ENCODE measurements around the gene CNIH3.
A peak's percentile ranks its signal among the peaks of the same experiment; 100 is the strongest.

The CNIH3 gene

DNA sequence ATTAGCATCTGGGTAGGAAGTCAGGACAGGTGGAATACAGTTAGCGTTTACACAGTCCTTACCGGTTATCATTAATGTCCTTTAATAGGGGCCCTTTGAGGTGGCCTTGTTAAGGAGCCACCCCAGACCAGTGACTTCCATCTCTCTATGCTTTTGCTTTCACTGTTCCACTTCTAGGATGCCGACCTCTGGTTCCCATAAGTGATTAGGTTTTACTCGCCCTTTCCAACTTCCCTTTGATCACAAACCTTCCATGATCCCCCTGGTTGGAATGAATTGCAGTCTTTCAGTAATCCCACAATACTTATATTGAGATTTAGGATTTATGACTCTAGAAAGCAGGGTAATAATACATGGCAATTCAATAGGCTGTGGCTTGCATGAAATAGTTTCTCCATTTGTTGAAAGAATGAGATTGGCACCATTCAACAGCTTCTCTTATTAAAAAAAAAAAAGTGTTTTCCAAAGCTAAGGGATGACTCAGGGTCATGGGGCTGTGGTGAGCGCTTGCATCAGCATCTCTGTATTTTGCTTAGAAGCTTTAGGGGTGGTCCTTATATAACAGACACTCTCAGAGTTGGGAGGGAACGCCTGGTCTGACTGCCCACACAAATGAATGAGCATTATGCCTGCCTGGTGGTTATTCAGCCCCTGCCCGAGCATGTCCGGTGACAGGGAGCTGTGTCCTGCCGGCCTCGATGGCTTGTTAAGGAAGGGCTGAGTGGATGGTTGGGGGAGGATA lies 110.5 kb downstream of the CNIH3 start:
- DNase-seq: no peak

DNA sequence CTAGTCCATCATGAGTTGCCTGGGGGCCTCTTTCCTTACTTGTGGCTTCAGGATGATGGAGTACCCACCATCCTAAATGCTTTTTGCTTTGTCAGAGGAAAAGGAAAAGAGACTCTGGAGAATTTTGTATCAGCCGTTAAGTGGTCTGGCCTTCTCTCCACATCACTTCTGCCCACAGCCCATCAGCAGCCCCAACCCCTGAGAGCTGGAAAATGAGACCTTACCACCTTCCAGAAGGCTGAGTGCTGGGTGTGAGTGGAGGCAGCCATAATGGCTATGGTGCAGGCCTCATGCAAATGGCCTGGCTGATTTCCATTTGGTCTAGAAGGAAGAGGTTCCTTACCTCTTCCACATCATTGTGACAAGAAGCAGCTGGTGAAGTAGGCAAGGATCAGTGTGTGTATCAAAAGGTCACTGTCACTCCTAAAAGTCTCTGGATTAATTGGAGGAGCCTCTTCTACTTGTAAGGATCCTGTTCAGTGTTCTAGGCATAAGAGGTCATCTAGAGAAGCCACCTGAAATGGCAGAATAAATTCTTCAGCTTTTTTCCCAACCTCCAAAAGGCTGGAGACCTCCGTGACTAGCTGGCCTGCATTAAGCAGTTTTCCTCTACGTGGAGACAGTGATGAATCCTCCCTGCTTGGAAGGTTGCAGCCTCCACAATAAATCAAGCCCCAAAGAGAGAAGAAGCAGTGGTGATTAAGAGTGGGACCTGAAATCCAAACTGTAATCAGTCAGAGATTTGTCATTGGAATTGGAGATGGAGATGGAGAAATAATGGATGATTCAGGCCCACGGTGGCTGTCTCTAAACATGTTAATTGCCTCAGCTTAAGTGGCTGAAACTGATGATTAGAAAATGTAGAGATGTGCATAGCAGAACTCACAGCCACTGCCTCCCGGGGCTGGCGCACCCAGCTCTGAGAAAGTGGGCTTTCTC lies 111.5 kb downstream of the CNIH3 start:
- no peak for DNase-seq

DNA sequence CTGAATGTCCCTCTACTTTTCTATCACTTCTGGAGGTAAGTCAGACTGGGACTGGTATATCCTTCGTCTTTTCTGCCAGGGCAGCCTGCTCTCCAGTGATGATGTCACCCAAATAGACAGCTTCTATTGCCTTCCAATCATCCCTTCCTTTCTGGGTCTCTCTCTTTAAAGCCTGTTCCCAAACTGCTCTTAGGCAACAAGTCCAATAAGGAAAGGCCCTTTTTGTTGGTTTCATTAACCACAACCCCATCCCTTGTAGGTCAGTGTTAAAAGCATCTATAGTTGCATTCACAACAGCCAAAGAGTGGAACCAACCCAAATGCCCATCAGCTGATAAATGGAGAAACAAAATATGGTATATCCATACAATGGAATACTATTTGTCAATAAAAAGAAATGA lies 114.4 kb downstream of the CNIH3 start:
- no peak for DNase-seq

DNA sequence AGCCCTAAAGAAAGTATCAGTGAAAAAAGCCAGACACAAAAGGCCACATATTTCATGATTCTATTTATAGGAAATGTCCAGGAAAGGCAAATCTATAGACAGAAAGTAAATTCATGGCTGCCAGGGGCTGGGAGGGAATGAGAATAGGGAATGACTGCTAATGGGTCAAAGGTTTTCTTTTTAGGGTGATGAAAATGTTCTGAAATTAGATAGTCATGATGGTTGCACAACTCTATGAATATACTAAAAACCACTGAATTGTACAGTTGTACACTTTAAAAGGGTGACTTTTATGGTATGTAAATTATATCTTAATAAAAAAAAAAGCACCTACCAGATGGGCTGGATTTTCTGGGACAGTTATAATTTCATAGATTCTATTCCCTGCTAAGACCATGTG lies 114.8 kb downstream of the CNIH3 start:
- DNase-seq: no peak

DNA sequence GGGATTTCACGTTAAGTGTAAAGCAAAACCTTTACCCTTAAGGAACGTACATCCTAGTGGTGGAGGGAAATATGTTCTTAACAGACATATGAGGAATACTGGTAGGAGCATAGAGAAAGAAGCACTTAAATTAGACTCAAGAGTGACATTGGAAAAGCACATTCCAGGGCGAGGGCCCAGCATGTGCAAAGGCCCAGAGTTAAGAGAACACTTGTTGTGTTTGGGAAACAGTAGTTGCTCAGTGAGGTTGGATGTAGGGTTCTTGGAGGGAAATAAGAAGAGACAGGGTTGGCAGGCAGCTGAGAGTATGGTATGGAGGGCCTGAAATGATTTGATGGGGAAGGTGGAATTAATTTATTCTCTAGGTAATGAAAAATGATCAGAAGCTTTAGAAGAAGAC lies 115.5 kb downstream of the CNIH3 start:
- DNase-seq: no peak

DNA sequence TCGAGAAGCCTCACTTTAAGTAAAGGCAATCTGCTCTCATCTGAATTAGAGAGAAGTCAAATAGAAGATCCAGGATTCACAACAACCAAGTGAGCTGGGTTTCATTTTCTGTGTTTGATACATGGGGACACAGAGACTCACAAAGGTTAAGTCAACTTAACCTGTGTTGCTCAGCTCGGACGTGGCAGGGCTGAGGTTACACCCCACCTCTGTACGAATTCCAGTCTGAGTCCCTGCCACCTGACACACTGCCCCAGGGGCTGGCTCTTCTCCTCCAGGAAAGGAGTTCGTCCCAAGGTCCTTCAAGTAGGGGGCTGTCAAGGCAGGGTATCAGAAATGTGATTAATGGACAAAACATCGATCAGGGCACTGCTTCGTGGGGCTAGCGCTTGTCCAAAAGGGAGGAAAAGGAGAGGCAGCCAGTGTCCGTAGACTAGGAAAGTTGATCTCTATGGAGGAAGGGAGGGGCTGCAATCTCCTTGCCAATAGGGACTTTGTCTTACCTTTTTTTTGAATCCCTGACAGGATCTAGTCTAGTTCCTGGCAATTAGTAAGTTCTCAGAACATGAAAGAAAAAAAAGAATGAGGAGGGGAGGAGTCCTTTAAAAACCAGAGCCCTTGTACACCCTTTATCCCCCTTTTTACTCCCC lies 116.4 kb downstream of the CNIH3 start:
- no peak for DNase-seq

DNA sequence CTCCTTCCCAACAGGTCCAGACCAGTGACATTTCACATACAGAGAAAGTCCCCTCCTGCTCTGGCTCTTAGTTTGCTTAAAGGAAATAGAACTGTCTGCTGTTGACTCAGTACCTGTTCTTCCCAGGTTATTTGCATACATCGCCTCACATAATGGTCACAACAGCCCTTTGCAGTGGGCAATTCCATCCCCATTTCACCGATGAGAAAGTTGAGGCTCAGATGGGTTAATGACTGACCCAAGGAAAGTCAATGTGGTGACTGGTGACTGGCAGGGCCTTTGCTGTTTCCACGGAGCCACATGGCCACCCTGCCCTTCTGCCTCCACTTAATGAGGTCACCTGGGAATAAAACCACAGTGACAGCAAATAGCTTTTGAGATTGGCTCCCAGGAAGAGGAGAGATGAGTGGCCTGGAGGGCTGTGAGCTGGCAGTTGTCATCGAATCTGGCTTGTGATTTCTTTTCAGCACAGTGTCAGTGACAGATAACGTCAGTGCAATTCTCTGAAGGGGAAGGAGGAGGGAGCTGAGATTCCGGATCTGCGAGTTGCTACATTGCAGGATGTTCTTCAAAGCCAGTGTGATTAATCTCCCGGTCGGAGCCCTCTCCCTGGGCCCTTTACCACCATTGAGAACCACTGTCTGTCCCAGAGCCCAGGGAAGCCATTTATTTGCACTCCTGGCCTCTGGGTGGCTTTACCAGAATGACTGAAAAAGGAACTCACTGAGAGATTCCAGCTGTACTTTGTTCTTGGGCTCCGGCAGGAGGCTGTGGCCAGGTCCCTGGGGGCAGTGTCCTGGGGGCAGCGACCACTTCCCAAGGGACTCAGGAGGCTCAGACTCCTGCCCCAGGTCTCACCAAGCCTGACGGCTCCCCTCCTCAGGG lies 117.2 kb downstream of the CNIH3 start:
- no peak for DNase-seq

DNA sequence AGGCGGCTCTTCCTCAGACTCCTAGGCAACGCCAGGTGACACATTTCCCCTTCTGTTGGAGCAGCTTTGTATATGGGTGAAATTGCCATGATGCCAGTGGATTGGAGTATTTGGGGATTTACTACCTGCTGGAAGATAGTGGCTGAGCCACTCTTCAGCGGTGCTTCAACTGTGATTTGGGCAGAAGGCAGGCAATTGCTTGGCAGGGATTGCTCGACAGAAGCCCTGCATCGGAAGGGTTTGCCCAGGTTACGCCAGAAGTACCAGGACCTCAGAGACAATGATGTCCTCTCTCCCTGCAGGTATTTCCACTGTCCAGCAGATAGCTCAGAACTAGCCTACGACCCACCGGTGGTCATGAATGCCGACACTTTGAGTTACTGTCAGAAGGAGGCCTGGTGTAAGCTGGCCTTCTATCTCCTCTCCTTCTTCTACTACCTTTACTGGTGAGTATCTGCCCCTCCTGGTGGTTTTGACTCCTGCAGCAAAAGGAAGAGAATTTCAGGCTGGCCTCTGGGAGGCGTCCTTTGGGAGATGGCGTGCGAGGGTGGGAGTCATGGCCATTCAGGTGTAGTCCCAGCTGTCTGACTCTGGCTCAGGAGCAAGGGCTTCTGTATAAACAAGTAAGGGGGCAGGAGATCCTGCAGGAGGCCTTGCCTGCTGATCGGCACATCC lies 118.3 kb downstream of the CNIH3 start:
- no peak for DNase-seq

DNA sequence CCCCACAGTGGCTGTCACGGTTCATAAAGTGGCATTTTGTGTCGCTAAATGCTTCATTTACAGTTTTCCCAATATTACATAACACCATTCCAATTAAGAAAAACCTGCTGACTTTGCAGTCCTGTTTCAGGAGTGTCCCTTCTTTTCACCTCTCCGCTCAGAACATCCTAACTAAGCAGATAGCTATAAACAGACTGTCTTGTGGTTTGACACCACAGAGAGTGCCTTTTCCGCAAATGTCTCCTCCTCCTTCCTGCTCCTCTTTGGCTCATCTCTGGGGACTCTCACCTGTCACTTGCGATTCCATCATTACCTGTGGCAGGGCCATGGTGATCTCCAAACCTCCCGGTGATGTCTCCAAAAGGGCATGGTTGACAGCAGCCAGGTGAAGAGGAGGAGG lies 119.0 kb downstream of the CNIH3 start:
- no peak for DNase-seq

DNA sequence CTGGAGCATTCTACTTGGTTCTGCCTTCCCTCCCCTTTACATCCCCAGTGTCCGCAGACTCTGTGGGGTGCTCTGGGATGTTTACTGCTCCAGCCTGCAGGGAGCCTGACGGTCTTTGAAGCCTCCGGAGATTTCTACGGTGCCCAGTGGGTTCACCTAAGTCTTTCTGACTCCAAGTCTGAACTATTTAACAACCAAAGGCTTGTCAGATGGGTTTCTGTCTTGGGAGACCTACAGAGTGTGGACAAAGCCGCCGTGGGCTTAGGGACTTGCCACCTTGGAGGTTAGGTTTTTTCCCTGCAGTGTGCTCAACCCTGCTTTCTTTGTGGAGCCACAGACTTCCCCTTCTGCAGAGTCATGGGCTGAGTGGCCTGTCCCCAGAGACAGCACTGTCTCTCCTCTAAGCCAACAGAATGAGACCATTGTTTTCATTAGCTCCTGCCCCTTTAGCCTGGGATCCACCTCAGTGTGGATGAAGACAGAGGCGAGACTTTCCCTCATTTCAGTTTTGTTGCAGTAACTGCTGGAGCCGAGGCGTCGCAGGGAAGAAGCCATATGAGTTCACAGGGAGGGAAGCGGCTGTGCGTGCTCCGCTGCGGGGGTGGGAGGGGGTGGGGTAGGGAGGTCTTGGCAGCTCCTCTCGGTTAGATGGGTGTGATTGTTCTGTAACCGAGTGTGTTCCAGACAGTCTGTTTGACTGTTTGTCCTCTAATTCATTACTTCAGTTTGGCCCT lies 120.7 kb downstream of the CNIH3 start:
- no peak for DNase-seq

DNA sequence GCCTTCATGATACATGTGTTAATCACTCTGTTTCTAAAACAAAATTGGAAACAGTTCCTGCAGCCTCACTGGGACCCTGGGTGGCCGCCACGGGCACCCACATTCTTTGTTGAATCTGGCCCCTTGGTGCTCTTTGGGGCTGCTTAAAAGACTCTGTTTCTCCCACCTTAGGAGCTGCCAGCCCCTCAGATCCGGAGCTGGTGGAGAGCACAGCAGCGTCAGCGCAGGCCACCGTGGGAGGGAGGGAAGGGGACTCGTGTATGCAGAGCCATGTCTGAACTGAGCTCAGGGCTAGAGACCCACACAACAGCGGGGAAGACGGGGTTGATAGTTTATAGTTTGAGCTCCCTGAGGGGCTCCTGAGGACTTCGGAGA lies 121.2 kb downstream of the CNIH3 start:
- no peak for DNase-seq

DNA sequence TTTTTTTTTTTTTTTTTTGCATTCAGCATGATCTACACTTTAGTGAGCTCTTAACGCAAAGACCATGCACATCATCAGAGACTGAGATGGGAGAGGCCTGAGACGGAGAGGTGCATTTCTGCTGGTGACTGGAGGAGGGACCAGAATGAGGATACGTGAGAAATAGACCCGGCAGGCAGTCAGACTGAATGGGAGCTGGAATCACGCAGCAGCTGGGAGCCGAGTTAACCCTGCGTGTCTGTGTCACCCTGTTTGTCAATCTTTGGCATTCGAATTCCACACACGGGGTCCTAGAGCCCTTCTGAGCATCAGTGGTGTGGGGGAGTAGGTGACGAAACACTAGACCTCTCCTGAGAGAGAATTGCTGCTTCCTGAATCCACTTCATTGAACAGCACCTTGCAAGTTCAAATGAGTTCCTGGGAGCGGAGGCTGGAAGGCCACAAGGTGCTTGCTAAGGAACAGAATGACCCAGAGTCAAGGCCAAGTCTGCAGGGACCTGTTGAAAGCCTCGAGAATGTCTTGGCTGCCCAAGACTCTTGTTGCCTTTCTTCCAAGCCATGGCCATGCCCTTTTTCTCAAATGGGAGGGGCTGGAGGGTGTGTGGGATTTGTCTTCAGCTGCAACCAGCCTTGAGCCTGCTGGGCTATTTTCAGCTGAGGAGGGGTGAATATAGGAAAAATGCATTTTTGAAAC lies 123.3 kb downstream of the CNIH3 start:
- no peak for DNase-seq

DNA sequence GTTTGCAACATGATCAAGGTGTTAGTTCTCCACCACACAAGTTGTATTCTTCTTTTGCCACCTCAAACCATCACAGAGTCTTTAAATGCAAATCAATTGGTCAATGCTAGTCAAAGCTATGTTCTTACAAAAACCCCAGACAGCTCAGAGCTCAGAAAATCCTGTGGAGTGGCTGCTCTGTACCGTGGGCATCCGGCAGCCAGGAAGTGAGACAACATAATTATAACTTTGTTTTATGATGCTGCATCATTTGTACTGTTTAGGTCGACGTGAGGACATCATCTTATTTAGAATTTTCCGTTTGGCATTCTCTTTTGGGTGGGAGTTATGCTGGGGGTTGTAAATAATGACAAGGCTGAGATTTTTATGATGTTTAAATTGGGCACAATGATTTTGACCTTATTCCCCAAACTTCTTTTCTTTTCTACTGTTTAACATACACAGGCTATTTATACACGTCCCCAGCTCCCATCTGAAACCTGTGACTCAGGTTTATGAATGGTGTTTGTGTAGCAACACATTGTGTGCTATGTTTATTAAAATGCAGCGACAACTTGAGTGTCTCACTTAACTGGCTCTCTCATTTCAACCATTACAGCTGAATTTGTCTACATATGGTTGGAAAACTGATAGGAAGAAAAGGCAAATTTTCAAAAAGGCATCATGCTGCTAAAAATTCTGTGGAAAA lies 124.0 kb downstream of the CNIH3 start:
- DNase-seq: no peak

DNA sequence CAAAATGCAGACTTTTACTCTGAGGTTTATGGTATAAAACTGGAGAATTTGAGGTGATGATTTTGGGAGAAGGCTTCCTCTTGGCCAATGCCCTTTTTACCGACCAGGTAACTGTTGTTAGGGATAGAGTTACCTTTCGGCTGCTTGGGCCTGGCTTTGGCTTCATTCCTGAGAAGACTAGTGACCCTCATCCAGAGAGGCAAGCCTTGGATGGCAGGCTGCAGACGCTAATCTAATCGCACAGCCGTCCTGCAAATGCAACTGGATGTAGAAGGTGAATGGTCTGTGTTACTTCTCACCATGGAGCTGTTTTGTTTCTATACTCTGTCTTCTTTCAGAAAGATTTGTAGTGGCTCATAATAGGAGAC lies 124.6 kb downstream of the CNIH3 start:
- no peak for DNase-seq

DNA sequence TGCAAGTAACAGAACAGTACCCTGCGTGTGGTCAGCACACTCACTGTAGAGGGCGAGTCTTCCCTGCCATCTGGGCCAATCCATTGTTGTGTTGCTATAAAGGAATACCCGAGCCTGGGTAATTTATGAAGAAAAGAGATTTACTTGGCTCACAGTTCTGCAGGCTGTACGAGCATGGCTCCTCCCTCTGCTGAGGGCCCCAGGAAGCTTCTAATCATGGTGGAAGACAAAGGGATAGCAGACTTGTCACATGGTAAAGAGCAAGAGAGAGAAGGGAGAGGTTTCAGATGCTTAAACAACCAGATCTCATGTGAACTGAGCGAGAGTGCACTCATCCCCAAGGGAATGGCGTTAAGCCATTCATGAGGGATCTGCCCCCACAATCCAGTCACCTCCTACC lies 126.2 kb downstream of the CNIH3 start:
- no peak for DNase-seq

DNA sequence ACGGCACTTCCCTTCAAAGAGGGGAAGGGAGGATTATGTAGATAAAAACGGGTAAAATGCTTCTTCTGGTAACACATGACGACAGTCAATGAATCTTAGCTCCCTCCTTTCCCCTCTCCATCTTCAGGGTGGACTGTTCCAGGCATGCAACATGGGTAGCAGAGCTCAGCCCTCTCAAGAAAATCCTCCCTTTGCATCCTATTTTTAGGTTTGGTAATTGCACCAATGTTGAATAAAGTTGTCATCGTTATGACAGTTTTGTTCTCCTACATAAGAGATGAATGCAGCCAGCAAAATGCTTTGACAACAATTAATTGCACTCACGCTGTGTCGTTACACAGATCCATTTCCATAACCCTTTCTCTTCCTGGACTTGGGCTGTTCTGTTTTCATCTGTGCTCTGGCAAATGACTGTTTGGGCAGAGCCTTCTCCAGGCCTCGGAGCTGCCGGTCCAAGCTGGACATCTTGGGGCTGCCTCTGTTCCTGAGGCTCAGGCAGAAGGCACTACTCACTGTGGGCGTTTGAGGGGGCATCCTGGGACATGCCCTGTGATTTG lies 127.6 kb downstream of the CNIH3 start:
- DNase-seq: peak; percentile 52

DNA sequence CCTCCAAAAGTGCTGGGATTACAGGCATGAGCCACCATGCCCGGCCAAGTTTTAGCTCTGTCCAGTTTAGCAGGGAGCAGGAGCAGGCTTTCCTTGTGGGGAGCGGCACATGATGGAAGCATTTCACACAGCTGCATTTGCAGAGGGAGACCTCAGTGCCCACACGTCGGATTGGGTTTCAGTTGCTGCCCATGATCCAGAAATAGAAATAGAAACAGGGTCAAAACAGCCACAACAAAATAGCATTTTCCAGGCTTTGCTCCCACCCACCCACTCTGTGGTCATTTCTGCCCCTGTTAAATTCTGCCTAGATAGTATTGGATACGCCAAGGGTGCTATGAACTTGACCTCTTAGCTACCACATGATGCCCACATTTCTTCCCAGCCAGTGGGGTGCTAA lies 128.4 kb downstream of the CNIH3 start:
- no peak for DNase-seq

DNA sequence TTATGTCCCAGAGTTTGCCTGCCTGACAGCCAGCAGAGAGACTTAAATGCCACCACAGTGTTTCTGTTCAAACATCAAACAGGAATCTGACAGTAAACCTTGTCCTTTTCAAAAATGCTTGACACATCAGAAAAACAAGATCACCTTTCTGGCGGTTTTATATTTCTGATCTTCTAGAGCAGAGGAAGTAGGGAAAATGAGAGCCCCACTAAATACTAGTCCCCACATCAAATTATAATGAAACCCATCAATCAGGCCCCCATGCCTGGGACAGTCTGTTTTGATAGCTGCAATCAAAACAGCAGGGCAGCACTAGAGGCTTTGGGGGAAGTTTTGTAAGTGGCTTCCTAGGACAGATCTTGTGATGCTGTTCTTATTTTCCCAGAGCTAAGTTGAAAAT lies 129.3 kb downstream of the CNIH3 start:
- no peak for DNase-seq

DNA sequence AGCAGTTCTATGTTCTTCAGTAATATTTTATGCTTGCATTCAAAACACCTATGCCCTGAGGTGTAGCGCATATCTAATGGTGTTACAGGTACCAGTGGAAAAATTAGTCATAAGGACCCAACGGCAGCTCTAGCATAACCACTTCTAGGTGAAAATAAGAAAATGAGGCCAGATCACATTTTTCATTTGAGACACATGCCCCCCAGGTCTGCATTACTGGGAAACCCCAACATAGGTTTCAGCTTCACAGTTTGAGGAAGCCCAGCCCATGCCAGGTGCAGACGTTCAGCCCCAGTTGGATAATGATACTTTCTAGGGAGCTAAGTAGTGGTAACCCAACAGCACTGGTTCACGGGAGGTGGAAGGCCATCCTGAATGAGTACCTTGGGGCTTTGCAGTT lies 129.8 kb downstream of the CNIH3 start:
- no peak for DNase-seq

DNA sequence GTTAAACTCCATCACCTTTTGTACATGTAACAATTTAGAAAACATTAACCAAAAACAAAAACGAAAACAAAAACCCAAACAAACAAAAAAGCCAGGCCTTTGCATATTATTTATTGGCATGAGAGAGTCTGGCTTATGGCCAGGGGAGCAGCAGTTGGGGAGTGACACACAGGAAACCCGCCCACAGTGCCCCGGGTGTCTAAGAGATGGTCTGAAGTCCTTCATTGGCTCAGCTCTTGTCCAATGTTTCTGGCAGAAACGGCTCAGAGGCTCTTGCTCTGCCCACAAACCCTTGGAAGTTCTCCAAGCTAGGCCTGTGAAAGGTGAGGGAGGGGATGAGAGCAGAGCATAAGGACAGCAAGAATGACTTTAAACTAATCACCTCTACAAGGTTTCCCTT lies 131.5 kb downstream of the CNIH3 start:
- DNase-seq: no peak
